GM12878 (cell line): ENCODE data around the gene THRB. TPM values are rescaled to one million over a fixed set of nuclear protein-coding genes. Genes with fewer than 3 reads are reported as not detected.

ENCODE experiments used
- ATAC-seq: fragments of 200-7000 bp; cut with Tn5 transposase; 3 replicates; pipeline ENCODE4 v1.9.1; 2020; ENCODE audit warnings: mild to moderate bottlenecking, moderate library complexity
- BruUV-seq: library from RNA; stranded (reverse); fragments of 400-500 nt; replicated peaks from 2 replicates; lab custom pipeline; 2021; lab: Mats Ljungman, UMichigan
- CTCF ChIA-PET: fragments of 300-600 bp; sonication (Branson Sonifier 250); formaldehyde crosslinking; extraction: SDS; loops from one replicate; lab custom pipeline; 2021; ENCODE audit warnings: inconsistent platforms; lab: Yijun Ruan, JAX
- POLR2A ChIA-PET: fragments of 350-600 bp; formaldehyde crosslinking; extraction: SDS; loops from one replicate; lab custom pipeline; 2021; ENCODE audit warnings: inconsistent platforms; lab: Charles Lee
- RAD21 ChIA-PET: fragments of 300-600 bp; sonication (Branson Sonifier 250); formaldehyde crosslinking; loops from one replicate; lab custom pipeline; 2023; ENCODE audit warnings: antibody characterized with exemption; ENCODE audit not compliant: unreplicated experiment; lab: Charles Lee
- SMC1A ChIA-PET: fragments of 300-600 bp; sonication (Branson Sonifier 250); formaldehyde crosslinking; loops from one replicate; lab custom pipeline; 2023; ENCODE audit not compliant: unreplicated experiment, uncharacterized antibody; lab: Charles Lee
- DNase-seq: peaks from one replicate; pipeline ENCODE4 v3.0.0-alpha.2; 2011; ENCODE audit warnings: low read depth, low spot score
- FAIRE-seq: peaks from 3 replicates; lab custom pipeline; 2011; peaks lifted over from hg19 to GRCh38; lab: Jason Lieb, UNC
- H2AFZ ChIP-seq: 2 replicates; pipeline ENCODE4 v1.6.0; 2011; ENCODE audit warnings: low read depth, low read length, control low read depth; ENCODE audit not compliant: control insufficient read depth
- H3K27ac ChIP-seq: 2 replicates; pipeline ENCODE4 v1.5.1; 2011; ENCODE audit warnings: control low read depth; ENCODE audit not compliant: control insufficient read depth, insufficient read depth
- H3K27me3 ChIP-seq, 2 experiments: replicated peaks in 1 of 2; 2 replicates each; pipeline versions ENCODE4 v1.6.0 to v1.6.1; 2011; ENCODE audit warnings: low read length in 1 of 2; ENCODE audit not compliant: control insufficient read depth in 2 of 2, insufficient read depth in 2 of 2
- H3K36me3 ChIP-seq, 2 experiments: 2 replicates each; pipeline ENCODE4 v1.5.1; 2011; ENCODE audit warnings: low read length in 1 of 2; ENCODE audit not compliant: control insufficient read depth in 2 of 2, insufficient read depth in 2 of 2
- H3K4me1 ChIP-seq: 2 replicates; pipeline ENCODE4 v1.6.1; 2011; ENCODE audit warnings: mild to moderate bottlenecking, low read length, moderate library complexity, mixed read lengths; ENCODE audit not compliant: control insufficient read depth, insufficient read depth
- H3K4me2 ChIP-seq: 2 replicates; pipeline ENCODE4 v1.6.0; 2011; ENCODE audit warnings: control low read depth; ENCODE audit not compliant: control insufficient read depth, insufficient read depth
- H3K4me3 ChIP-seq: fragments of 200-600 bp; sonication (generic); 2 replicates; pipeline ENCODE4 v1.5.1; 2016
- H3K79me2 ChIP-seq: 2 replicates; pipeline ENCODE4 v1.6.0; 2011; ENCODE audit warnings: low read length; ENCODE audit not compliant: control insufficient read depth, insufficient read depth
- H3K9ac ChIP-seq: 2 replicates; pipeline ENCODE4 v1.8.0; 2011; ENCODE audit warnings: low read length, control low read depth, mixed read lengths; ENCODE audit not compliant: control insufficient read depth, insufficient read depth
- H3K9me3 ChIP-seq: replicated peaks from 3 replicates; pipeline ENCODE4 v1.5.1; 2011; ENCODE audit warnings: mild to moderate bottlenecking, low read length; ENCODE audit not compliant: control insufficient read depth, insufficient read depth
- H4K20me1 ChIP-seq: 2 replicates; pipeline ENCODE4 v1.6.0; 2011; ENCODE audit not compliant: control insufficient read depth, insufficient read depth
- ATF3 ChIP-seq: IDR thresholded peaks from 2 replicates; pipeline ENCODE4 v1.6.1; 2011; ENCODE audit warnings: low read depth, mild to moderate bottlenecking, low read length, moderate library complexity, borderline replicate concordance; ENCODE audit errors: extremely low read depth
- DPF2 ChIP-seq: fragments of 450-650 bp; IDR thresholded peaks from 2 replicates; pipeline ENCODE4 v1.6.1; 2017; ENCODE audit warnings: mild to moderate bottlenecking
- MEF2B ChIP-seq: fragments of 450-650 bp; IDR thresholded peaks from 2 replicates; pipeline ENCODE4 v1.6.1; 2018; ENCODE audit warnings: mild to moderate bottlenecking, moderate library complexity; ENCODE audit not compliant: partially characterized antibody, poor library complexity, severe bottlenecking
- MXI1 ChIP-seq: fragments of 150-350 bp; IDR thresholded peaks from 2 replicates; pipeline ENCODE4 v1.6.1; 2011; ENCODE audit warnings: low read depth, mild to moderate bottlenecking, inconsistent platforms, low read length, improper control_type of control experiment
- NKRF ChIP-seq: fragments of 450-650 bp; conservative IDR thresholded peaks from 2 replicates; pipeline ENCODE4 v1.6.1; 2017; ENCODE audit warnings: mild to moderate bottlenecking, moderate library complexity
- NR2C1 ChIP-seq: fragments of 450-650 bp; IDR thresholded peaks from 2 replicates; pipeline ENCODE4 v1.6.1; 2017; ENCODE audit warnings: antibody characterized with exemption, mild to moderate bottlenecking, moderate library complexity
- POLR2A ChIP-seq: IDR thresholded peaks from 2 replicates; pipeline ENCODE4 v1.6.1; 2011; ENCODE audit warnings: low read depth, mild to moderate bottlenecking, low read length
- RAD51 ChIP-seq: fragments of 450-650 bp; IDR thresholded peaks from 2 replicates; pipeline ENCODE4 v1.6.1; 2016; ENCODE audit warnings: moderate library complexity, mild to moderate bottlenecking, inconsistent platforms
- SMAD1 ChIP-seq: fragments of 450-650 bp; IDR thresholded peaks from 2 replicates; pipeline ENCODE4 v1.6.1; 2018; ENCODE audit warnings: mild to moderate bottlenecking, low read depth; ENCODE audit not compliant: partially characterized antibody
- ZNF687 ChIP-seq: fragments of 450-650 bp; IDR thresholded peaks from 2 replicates; pipeline ENCODE4 v1.6.1; 2017; ENCODE audit warnings: mild to moderate bottlenecking, moderate library complexity
- WGBS: methylation state at CpG from one replicate; pipeline ENCODE4 v1.1.6; 2016; ENCODE audit warnings: low lambda C conversion rate; ENCODE audit not compliant: insufficient replicate concordance, insufficient coverage; ENCODE audit errors: missing lambda C conversion rate; 5-methylcytosine and 5-hydroxymethylcytosine counted together
- in situ Hi-C: fragments of 300-500 bp; cut with MboI; formaldehyde crosslinking; loops from 9 replicates; pipeline ENCODE4 v1.14.3; 2018; ENCODE audit warnings: mixed read lengths
- intact Hi-C: fragments of 100-400 bp; cut with micrococcal nuclease; formaldehyde crosslinking; loops from one replicate; pipeline ENCODE4 v1.14.2; 2022; ENCODE audit not compliant: unreplicated experiment
- polyA plus RNA-seq, 11 experiments: library from polyadenylated mRNA; depleted of rRNA in 4 of 11; unstranded in 6 of 11; stranded (reverse) in 5 of 11; fragments of >200 nt; fragmentation: Nextera tagmentation in 4 of 11; fragmentation: Illumina TruSeq in 1 of 11; extraction: Ambion mirVana in 4 of 11; extraction: Trizol in 1 of 11; gene quantifications; 1 replicate in 1 of 11; 2 replicates in 10 of 11; pipeline versions ENCODE4 v1.2.1 to v1.2.3, GENCODE V29; 2011 to 2016; ENCODE audit warnings: inconsistent platforms in 2 of 11, missing spikeins in 2 of 11, low read depth in 1 of 11
- total RNA-seq, 4 experiments: library from RNA; depleted of rRNA in 3 of 4; stranded (reverse); fragments of >200 nt in 3 of 4; fragmentation: Illumina TruSeq in 1 of 4; extraction: Trizol in 1 of 4; gene quantifications; 2 replicates each; pipeline versions ENCODE4 v1.2.1 to v1.2.3, GENCODE V29; 2013 to 2021

The THRB gene
- total and polyA plus RNA-seq, 10 of the 15 experiments (the other 5 are each of a cell fraction or from before 2014, with no cell fraction given), result 0.05 TPM; not detected in 9

GRCh38 chr3:24512564-24513197, 18.0 kb upstream of the THRB start (continued):
- TF ChIP-seq ZNF687, result no peak
- no peak for TF ChIP-seq NR2C1
- no peak for TF ChIP-seq RAD51
- TF ChIP-seq POLR2A, result no peak
- TF ChIP-seq MXI1, result no peak
- no peak for TF ChIP-seq SMAD1
- TF ChIP-seq DPF2, result no peak
- TF ChIP-seq, all 136 proteins: peak for 0

- intact Hi-C loops (no loop called here), in situ Hi-C loops (no loop called here)
- no peaks in the 10 kb centered on the region for H3K4me1 ChIP-seq
- ChIA-PET SMC1A (no interaction called here), RAD21 (no interaction called here), CTCF (no interaction called here), POLR2A (interaction anchor here (0.6 kb wide), 1 partner anchor 1255 kb away, joined by 7 read pairs; no protein-coding TSS in a partner anchor)
- no peak for ATAC-seq
- 56% methylated on average over 5 of the region's 5 CpGs for WGBS
- TF ChIP-seq MEF2B, result no peak
- TF ChIP-seq NKRF, result no peak
- no peak for TF ChIP-seq ATF3
- no TSS peak for BruUV-seq
- no peak overlapping the region for H3K4me3 ChIP-seq
- H2AFZ ChIP-seq, result no peak overlapping the region
- FAIRE-seq, result no peak
- H3K27me3 ChIP-seq, result no peaks in the 10 kb centered on the region; a peak in 2 of 4 replicates
- H3K36me3 ChIP-seq, result no peaks in the 10 kb centered on the region
- no peaks in the 10 kb centered on the region for H4K20me1 ChIP-seq
- no peak for DNase-seq
- H3K27ac ChIP-seq, result no peak overlapping the region
- no peak overlapping the region for H3K9ac ChIP-seq
- no peaks in the 10 kb centered on the region for H3K9me3 ChIP-seq
- H3K79me2 ChIP-seq, result no peaks in the 10 kb centered on the region
- no peak overlapping the region for H3K4me2 ChIP-seq
Observed at GRCh38 chr3:24510030-24510648, 15.5 kb upstream of the THRB start.
